HG02678 (cell line): ENCODE data around the gene DARS1.
A peak's percentile ranks its signal among the peaks of the same experiment; 100 is the strongest.
"Not testable (repeated sequence)": the region's sequence is repeated elsewhere in the genome, so short reads cannot be mapped to it uniquely, and the experiment has no call there.

Experiments used
- ATAC-seq: cut with Tn5 transposase; IDR thresholded peaks from one replicate; pipeline ENCODE4 v1.9.1; 2021; ENCODE audit warnings: mild to moderate bottlenecking, moderate library complexity; ENCODE audit not compliant: unreplicated experiment

DARS1 gene

DNA sequence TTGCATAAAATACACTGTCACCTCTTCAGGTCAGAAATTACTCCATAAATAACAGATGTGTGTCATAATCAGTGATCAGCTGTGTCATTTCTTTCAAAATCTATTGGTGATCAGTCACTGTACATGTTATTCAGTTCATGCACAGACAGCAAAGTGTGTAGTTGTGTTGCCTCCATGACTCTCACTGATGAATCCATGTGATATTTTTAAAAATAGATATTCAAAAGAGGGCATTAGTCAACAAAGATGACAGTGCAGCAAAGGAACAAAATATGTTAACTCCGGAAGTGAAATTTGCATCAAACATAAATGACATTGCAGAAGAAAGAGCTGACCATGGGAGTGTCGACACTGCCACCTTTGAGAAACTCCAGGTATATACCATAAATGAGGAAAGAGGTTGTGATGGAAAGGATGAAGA, 92.0 kb downstream of the DARS1 start:
- ATAC-seq = no peak

DNA sequence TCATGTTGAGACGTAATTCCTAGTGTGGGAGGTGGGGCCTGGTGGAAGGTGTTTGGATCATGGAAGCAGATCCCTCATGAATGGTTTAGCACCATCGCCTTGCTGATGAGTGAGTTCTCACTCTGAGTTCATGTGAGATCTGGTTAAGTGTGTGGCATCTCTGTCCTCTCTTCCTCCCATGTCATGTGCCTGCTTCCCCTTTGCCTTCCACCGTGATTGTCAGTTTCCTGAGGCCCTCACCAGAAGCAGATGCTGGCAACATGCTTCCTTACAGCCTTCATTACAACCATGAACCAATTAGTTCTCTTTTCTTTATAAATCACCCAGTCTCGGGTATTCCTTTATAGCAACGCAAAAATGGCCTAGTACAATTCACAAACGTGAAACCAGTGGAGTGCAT, 94.6 kb downstream of the DARS1 start:
- no peak for ATAC-seq

GRCh38 chr2:135890149-135890548, 95.3 kb downstream of the DARS1 start:
- no peak for ATAC-seq

GRCh38 chr2:135888587-135888986, 96.8 kb downstream of the DARS1 start:
- not testable (repeated sequence) for ATAC-seq

- ATAC-seq = no peak
These were observed 99.7 kb downstream of the DARS1 start for GRCh38 chr2:135885709-135886108.

- ATAC-seq = no peak
These were observed 103.0 kb downstream of the DARS1 start for GRCh38 chr2:135882415-135882814.

DNA sequence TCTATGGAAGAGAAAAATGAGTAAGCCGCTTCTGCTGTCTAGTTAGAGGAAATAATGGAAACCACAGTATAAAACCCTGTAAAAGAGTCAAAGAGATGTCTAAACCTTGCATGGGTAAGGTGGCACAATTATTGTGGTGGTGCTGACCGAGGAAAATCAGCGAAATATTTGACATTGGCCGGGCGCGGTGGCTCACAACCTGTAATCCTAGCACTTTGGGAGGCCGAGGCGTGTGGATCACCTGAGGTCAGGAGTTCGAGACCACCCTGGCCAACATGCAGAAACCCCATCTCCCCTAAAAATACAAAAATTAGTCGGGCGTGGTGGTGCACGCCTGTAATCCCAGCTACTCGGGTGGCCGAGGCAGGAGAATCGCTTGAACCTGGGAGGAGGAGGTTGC, 108.7 kb downstream of the DARS1 start:
- not testable (repeated sequence) for ATAC-seq

DNA sequence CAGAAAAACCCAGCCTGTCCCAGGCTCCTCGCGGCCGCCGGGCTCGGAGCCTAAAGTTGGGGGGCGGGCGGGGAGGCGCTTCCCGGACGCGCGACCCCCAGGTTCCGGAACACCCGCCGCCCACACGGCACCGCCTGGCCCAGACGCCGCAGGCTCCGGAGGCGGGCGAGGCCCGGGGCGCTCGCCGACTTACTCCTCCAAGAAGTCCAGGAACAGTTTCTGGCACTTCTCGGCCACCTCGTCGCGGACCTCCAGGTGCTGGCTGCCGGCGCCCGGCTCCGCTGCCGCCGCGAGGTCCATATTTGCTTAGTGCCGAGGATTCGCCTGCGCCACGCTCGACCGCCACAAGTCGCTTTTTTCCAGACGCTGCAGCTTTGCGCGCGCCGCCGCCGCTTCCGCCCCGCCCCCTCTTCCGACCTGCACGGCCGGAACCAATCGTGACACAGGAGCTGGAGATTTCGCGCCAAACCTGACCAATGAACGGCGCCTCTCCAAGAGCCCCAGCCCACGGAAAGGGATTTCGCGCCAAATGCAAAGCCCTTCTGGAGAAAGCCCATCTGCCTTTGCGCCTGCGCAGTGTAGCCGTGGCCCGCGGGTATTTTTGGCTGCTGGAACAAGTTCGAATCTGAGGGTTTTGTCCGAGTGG, 109.2 kb downstream of the DARS1 start, which contains the start of gene MCM6:
Gene MCM6 (minus strand): TSS at position 378 of the 646 bp plus-strand sequence. CDS start 78 bp downstream, at position 300.
- ATAC-seq = peak; percentile 93

DNA sequence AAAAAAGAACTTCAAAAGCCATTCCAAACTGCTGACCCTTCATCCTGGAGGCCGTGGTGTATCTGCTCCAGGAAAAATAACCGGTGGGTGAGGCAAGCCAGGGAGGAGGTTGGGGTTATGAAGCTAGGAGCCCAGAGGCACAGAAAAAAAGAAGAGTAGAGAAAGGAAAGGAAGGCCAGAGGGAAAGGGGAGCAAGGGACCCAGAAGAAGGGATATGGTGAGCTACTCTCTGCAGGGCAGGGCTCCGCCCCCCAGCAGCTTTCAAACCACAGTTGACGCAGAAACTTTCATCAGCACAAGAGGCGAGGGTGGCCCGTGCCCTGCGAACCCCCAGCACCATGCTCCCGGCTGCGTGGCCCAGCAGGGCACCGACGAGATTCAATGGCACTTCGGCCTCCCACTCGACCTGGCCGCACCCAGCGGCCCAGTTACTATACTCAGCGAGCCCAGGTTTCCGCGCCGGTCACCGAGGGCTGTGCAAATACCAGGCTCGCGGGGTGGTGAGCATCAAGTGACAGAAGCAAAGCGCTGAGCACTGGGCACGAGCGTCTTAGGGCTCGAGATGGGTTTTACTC, 109.8 kb downstream of the DARS1 start:
- peak; percentile 59 for ATAC-seq

DNA sequence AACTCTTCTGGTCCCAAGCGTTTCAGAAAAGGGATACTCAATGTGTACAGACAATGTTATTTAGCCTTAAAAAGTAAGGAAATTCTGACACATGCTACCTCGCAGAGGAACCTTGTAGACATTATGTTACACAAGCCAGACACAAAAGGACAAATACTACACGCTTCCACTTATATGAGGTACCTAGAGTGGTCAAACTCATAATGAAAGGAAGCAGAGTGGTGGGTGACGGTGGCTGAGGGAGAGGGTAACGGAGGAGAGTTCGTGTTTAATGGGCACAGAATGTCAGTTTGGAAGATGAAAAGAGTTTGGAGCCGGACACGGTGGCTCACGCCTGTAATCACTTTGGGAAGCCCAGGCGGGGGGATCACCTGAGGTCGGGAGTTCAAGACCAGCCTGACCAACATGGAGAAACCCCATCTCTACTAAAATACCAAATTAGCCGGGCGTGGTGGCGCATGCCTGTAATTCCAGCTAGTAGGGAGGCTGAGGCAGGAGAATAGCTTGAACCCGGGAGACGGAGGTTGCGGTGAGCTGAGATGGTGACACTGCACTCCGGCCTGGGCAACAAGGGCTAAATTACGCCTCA, 110.6 kb downstream of the DARS1 start:
- no peak for ATAC-seq

DNA sequence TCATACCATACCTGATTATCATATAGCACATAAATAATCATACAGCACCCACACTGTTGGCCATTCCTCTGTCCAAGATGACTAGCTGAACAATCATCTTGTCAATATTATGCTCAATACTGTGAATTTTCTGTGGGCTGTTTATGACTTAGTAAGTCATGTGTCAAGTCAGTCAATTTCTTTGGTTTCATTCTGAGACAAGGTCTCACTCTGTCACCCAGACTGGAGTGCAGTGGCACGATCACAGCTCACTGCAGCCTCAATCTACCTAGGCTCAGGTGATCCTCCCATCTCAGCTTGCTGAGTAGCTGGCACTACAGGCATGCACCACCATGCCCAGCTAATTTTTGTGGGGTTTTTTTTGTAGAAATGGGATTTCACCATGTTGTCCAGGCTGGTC, 114.9 kb downstream of the DARS1 start:
- ATAC-seq = no peak

- ATAC-seq = no peak
These were observed 122.2 kb downstream of the DARS1 start for GRCh38 chr2:135863233-135863632.

GRCh38 chr2:135862718-135863117, 122.7 kb downstream of the DARS1 start:
- no peak for ATAC-seq
